Adrenal gland (tissue), 5 donors: Measurements from ENCODE around the gene ARID5A.

Experiments
- POLR2A ChIP-seq, 2 donors: fragments of 450-650 bp; IDR thresholded peaks; one replicate each; pipeline ENCODE4 v1.6.1; 2017; ENCODE audit warnings: antibody characterized with exemption in 2 of 2, mild to moderate bottlenecking in 2 of 2, moderate library complexity in 1 of 2
- TF ChIP-seq, protein P1 (sequence below), 6 experiments: fragments of 450-650 bp in 4 of 6; fragments of 200-600 bp in 2 of 6; sonication (generic) in 1 of 6; IDR thresholded peaks; 1 replicate in 5 of 6; 2 replicates in 1 of 6; pipeline versions ENCODE4 v1.5.1 to v1.8.0; 2016 to 2021; ENCODE audit warnings: antibody characterized with exemption in 6 of 6, mild to moderate bottlenecking in 2 of 6, moderate library complexity in 1 of 6
- donor health status: DM: no; HTN: no; CAD: no.

DNA sequence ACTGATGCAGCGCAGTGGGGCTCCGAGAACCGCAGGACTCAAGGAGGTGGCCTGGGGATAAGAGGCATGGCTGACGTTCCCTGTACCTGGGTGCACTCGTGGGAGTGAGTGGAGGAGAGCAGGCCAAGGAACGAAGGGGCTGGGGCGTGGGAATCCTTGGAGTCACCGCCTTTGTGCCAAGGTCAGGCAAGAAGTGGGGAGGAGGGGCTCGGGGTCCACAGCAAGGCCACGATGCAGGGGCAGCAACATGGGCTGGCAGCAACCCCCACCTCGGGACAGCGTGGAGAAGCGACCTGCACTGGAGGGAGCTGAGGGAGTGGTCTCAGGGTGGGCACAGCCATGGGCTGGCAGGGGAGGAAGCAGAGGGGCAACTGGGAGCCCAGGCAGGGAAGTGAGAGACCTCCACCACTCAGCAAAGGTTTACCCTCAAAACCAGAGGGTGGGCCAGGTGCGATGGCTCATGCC lies 18.6 kb downstream of the ARID5A start:
- TF ChIP-seq, protein P1, sequence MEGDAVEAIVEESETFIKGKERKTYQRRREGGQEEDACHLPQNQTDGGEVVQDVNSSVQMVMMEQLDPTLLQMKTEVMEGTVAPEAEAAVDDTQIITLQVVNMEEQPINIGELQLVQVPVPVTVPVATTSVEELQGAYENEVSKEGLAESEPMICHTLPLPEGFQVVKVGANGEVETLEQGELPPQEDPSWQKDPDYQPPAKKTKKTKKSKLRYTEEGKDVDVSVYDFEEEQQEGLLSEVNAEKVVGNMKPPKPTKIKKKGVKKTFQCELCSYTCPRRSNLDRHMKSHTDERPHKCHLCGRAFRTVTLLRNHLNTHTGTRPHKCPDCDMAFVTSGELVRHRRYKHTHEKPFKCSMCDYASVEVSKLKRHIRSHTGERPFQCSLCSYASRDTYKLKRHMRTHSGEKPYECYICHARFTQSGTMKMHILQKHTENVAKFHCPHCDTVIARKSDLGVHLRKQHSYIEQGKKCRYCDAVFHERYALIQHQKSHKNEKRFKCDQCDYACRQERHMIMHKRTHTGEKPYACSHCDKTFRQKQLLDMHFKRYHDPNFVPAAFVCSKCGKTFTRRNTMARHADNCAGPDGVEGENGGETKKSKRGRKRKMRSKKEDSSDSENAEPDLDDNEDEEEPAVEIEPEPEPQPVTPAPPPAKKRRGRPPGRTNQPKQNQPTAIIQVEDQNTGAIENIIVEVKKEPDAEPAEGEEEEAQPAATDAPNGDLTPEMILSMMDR (IDR thresholded peaks at IDR 0.05): no peak
- TF ChIP-seq POLR2A (IDR thresholded peaks at IDR 0.05): no peak
